Neural progenitor cell (in vitro differentiated cells): ENCODE measurements around the gene PHACTR4. TPM values are rescaled to one million over a fixed set of nuclear protein-coding genes. Genes with fewer than 3 reads are reported as not detected.
A peak's percentile ranks its signal among the peaks of the same experiment; 100 is the strongest.

Experiments used
- DNase-seq: peaks from one replicate; pipeline ENCODE4 v3.0.0-alpha.2; 2016; ENCODE audit warnings: low spot score
- H2AFZ ChIP-seq: fragments of 200-600 bp; sonication (generic); replicated peaks from 2 replicates; pipeline ENCODE4 v1.6.1; 2016; ENCODE audit warnings: antibody characterized with exemption
- H3F3A ChIP-seq: fragments of 200-600 bp; sonication (generic); 2 replicates; pipeline ENCODE4 v1.6.1; 2016; ENCODE audit warnings: antibody characterized with exemption, low read depth
- H3K27ac ChIP-seq: fragments of 200-600 bp; sonication (generic); 2 replicates; pipeline ENCODE4 v1.5.1; 2016; ENCODE audit warnings: mild to moderate bottlenecking
- H3K27me3 ChIP-seq: fragments of 200-600 bp; sonication (generic); 2 replicates; pipeline ENCODE4 v1.6.1; 2016; ENCODE audit warnings: mild to moderate bottlenecking, moderate library complexity
- H3K36me3 ChIP-seq: fragments of 200-600 bp; sonication (generic); 2 replicates; pipeline ENCODE4 v1.5.1; 2016
- H3K4me1 ChIP-seq: fragments of 200-600 bp; sonication (generic); 2 replicates; pipeline ENCODE4 v1.6.1; 2016; ENCODE audit warnings: mixed run types
- H3K4me2 ChIP-seq: fragments of 200-600 bp; sonication (generic); 2 replicates; pipeline ENCODE4 v1.6.1; 2016
- H3K4me3 ChIP-seq: fragments of 200-600 bp; sonication (generic); 2 replicates; pipeline ENCODE4 v1.5.1; 2016
- H3K79me2 ChIP-seq: fragments of 200-600 bp; sonication (generic); 2 replicates; pipeline ENCODE4 v1.6.1; 2016; ENCODE audit warnings: low read depth
- H3K9ac ChIP-seq: fragments of 200-600 bp; sonication (generic); 2 replicates; pipeline ENCODE4 v1.6.1; 2016
- H3K9me3 ChIP-seq: fragments of 200-600 bp; sonication (generic); 2 replicates; pipeline ENCODE4 v1.5.1; 2016; ENCODE audit warnings: low read depth
- H4K20me1 ChIP-seq: fragments of 200-600 bp; sonication (generic); 2 replicates; pipeline ENCODE4 v1.6.1; 2016; ENCODE audit warnings: low read depth
- H3K27ac Mint-ChIP-seq: 3 replicates; pipeline ENCODE4 v1.8.0; 2021; ENCODE audit warnings: mixed read lengths
- H3K27me3 Mint-ChIP-seq: 2 replicates; pipeline ENCODE4 v1.8.0; 2022; ENCODE audit warnings: low read depth, mild to moderate bottlenecking, inconsistent platforms, moderate library complexity, mixed read lengths; ENCODE audit not compliant: insufficient read depth
- H3K36me3 Mint-ChIP-seq: 3 replicates; pipeline ENCODE4 v1.8.0; 2021; ENCODE audit warnings: mixed read lengths
- H3K4me1 Mint-ChIP-seq: 3 replicates; pipeline ENCODE4 v1.8.0; 2021; ENCODE audit warnings: mixed read lengths
- H3K4me3 Mint-ChIP-seq: 3 replicates; pipeline ENCODE4 v1.8.0; 2021; ENCODE audit warnings: mild to moderate bottlenecking, moderate library complexity, mixed read lengths
- H3K9me3 Mint-ChIP-seq: 3 replicates; pipeline ENCODE4 v1.8.0; 2020; ENCODE audit warnings: mixed read lengths
- CTCF ChIP-seq: fragments of 200-600 bp; sonication (generic); IDR thresholded peaks from 2 replicates; pipeline ENCODE4 v1.5.1; 2017; ENCODE audit warnings: antibody characterized with exemption, mild to moderate bottlenecking
- EZH2 ChIP-seq: fragments of 200-600 bp; sonication (generic); IDR thresholded peaks from 2 replicates; pipeline ENCODE4 v1.6.1; 2017; ENCODE audit warnings: antibody characterized with exemption, mild to moderate bottlenecking, moderate library complexity
- EZH2phosphoT487 ChIP-seq: fragments of 200-600 bp; sonication (generic); IDR thresholded peaks from 2 replicates; pipeline ENCODE4 v1.6.1; 2017; ENCODE audit warnings: antibody characterized with exemption
- total RNA-seq: library from RNA; depleted of rRNA; stranded (reverse); fragments of >200 nt; gene quantifications from 2 replicates; pipeline ENCODE4 v1.2.3, GENCODE V29; 2015; ENCODE audit warnings: low replicate concordance

PHACTR4 gene
- total RNA-seq, 1 donor from 2014 or later, result 34.0 TPM

- H2AFZ ChIP-seq, result no peak overlapping the region
- H3K4me3 Mint-ChIP-seq, result no peak overlapping the region
- H3K79me2 ChIP-seq, result no peaks in the 10 kb centered on the region
- no peak overlapping the region for H3K9ac ChIP-seq
- H3F3A ChIP-seq, result no peaks in the 10 kb centered on the region
- H4K20me1 ChIP-seq, result no peaks in the 10 kb centered on the region
- no peaks in the 10 kb centered on the region for H3K27me3 ChIP-seq
- H3K36me3 Mint-ChIP-seq, result no peaks in the 10 kb centered on the region
- no peak overlapping the region for H3K27ac ChIP-seq
- TF ChIP-seq EZH2phosphoT487 (no peak), CTCF (no peak), EZH2 (no peak)
- H3K4me2 ChIP-seq, result no peak overlapping the region
- no peak overlapping the region for H3K27ac Mint-ChIP-seq
- H3K4me1 Mint-ChIP-seq, result peaks cover 2% of the 10 kb centered on the region
- no peaks in the 10 kb centered on the region for H3K9me3 ChIP-seq
- peaks cover 3% of the 10 kb centered on the region for H3K27me3 Mint-ChIP-seq
- H3K36me3 ChIP-seq, result no peaks in the 10 kb centered on the region
- no peaks in the 10 kb centered on the region for H3K9me3 Mint-ChIP-seq
- H3K4me1 ChIP-seq, result no peaks in the 10 kb centered on the region
- DNase-seq, result no peak
- H3K4me3 ChIP-seq, result no peak overlapping the region
Measured at GRCh38 chr1:28354121-28354520, 15.4 kb upstream of the PHACTR4 start.

- H3K4me3 Mint-ChIP-seq, result no peak overlapping the region
- Histone ChIP-seq H2AFZ (no peak overlapping the region), H3K4me2 (no peak overlapping the region), H3K36me3 (no peaks in the 10 kb centered on the region), H3K4me1 (no peaks in the 10 kb centered on the region), H3K9ac (no peak overlapping the region), H3K9me3 (no peaks in the 10 kb centered on the region), H3K4me3 (no peak overlapping the region), H3K79me2 (no peaks in the 10 kb centered on the region), H3F3A (no peaks in the 10 kb centered on the region), H3K27ac (no peak overlapping the region), H4K20me1 (no peaks in the 10 kb centered on the region), H3K27me3 (no peaks in the 10 kb centered on the region)
- TF ChIP-seq CTCF, result no peak
- no peak for TF ChIP-seq EZH2phosphoT487
- TF ChIP-seq EZH2, result no peak
- no peaks in the 10 kb centered on the region for H3K4me1 Mint-ChIP-seq
- no peaks in the 10 kb centered on the region for H3K9me3 Mint-ChIP-seq
- DNase-seq, result no peak
- H3K27me3 Mint-ChIP-seq, result peaks cover 6% of the 10 kb centered on the region
- no peak overlapping the region for H3K27ac Mint-ChIP-seq
- no peaks in the 10 kb centered on the region for H3K36me3 Mint-ChIP-seq
Measured at GRCh38 chr1:28358716-28359115, 10.8 kb upstream of the PHACTR4 start.

- H3K4me3 ChIP-seq, result no peak overlapping the region
- no peak overlapping the region for H3K9ac ChIP-seq
- no peaks in the 10 kb centered on the region for H4K20me1 ChIP-seq
- H3K4me1 Mint-ChIP-seq, result no peaks in the 10 kb centered on the region
- DNase-seq, result peak; percentile 69
- H3K4me1 ChIP-seq, result no peaks in the 10 kb centered on the region
- H3K27ac ChIP-seq, result no peak overlapping the region
- peaks cover 6% of the 10 kb centered on the region for H3K27me3 Mint-ChIP-seq
- no peaks in the 10 kb centered on the region for H3K27me3 ChIP-seq
- H3K9me3 Mint-ChIP-seq, result no peaks in the 10 kb centered on the region
- no peaks in the 10 kb centered on the region for H3F3A ChIP-seq
- no peaks in the 10 kb centered on the region for H3K9me3 ChIP-seq
- no peaks in the 10 kb centered on the region for H3K36me3 ChIP-seq
- no peak for TF ChIP-seq EZH2
- TF ChIP-seq CTCF, result peak; percentile 79
- no peaks in the 10 kb centered on the region for H3K79me2 ChIP-seq
- no peaks in the 10 kb centered on the region for H3K36me3 Mint-ChIP-seq
- no peak overlapping the region for H2AFZ ChIP-seq
- H3K4me3 Mint-ChIP-seq, result no peak overlapping the region
- no peak overlapping the region for H3K27ac Mint-ChIP-seq
- H3K4me2 ChIP-seq, result no peak overlapping the region
Measured at GRCh38 chr1:28359592-28360239, 9.8 kb upstream of the PHACTR4 start.
